NCI-H2107 (cell line): ENCODE results near the gene C14orf180.
"Not testable (repeated sequence)": the region's sequence is repeated elsewhere in the genome, so short reads cannot be mapped to it uniquely, and the experiment has no call there.

Experiments used
- DNase-seq: peaks from one replicate; lab custom pipeline; 2025; lab: John Stamatoyannopoulos, UW

The C14orf180 gene

DNA sequence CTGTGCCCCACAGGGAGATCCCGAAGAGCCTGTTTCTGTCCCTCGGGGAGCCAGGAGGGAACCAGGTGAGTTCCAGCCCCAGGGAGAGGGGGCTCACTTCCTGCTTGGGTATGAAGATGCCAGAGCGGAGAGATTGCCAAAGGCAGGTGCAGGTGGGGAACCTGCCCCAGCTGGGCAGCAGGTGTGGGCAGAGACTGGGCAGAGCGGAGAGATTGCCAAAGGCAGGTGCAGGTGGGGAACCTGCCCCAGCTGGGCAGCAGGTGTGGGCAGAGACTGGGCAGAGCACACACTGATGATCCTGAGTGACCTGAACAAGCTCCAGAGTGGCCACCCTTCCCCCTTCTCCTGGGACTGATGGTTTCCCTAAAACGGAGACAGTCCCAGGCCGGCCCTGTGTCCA lies 375 bp downstream of the C14orf180 start:
- DNase-seq, result not testable (repeated sequence)

DNA sequence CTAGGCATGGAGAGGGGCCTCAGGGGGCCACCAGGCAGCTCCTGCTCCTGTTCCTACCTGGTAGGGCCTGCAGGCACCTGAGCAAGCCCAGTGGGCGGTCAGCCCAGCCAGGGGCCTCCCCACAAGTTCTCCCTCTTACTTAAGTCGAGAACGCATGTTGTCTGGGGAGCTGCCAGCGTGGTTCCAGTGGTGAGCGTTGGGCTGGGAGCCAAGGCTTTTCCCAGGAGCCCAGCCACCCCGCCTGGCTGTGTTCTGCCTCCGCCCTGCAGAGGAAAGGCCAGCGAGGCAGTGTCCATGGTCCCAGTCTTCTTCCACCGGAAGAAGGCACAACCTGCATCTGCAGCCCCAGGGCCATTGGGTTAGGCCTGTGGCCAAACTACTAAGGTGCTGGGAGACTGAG lies 1.4 kb downstream of the C14orf180 start:
- DNase-seq, result peak; percentile 82

DNA sequence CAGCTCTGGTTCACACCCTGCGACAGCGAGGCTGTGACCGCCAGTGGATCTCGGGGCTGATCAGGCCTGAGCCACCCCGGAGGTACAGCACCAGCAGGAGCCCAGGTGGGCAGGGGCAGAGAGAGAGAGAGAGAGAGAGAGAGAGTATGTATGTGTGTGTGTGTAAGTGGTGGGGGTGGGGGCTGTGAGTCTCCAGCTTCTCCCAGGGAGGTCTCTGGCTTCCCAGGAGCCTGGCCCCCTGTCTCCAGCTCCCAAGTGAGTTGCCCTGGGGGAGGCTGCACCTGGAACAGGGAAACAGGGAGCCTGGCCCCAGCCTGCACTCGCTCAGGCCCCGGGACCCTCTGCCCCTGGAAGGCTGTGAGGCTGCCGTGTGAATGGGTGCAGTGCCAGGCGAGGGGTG lies 2.0 kb downstream of the C14orf180 start:
- DNase-seq, result no peak

DNA sequence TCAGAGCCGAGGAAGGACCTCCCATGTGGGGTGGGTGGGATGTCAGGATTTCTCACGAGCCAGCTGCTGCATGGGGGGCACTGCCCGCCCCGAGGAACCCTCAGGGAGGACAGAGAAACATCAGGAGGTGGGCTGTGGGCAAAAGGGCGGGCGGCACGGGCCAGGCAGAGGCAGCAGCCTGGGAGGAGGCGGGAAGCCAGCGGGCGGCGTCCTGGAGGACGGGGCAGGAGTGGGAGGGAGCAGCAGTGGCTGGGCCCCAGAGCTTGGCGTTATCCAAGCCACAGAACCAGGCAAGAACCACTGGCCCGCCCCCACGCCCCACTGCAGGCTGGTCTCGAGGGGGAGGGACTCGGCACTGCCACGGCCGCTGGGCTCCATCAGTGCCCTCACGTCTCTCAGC lies 2.4 kb downstream of the C14orf180 start:
- DNase-seq, result no peak

DNA sequence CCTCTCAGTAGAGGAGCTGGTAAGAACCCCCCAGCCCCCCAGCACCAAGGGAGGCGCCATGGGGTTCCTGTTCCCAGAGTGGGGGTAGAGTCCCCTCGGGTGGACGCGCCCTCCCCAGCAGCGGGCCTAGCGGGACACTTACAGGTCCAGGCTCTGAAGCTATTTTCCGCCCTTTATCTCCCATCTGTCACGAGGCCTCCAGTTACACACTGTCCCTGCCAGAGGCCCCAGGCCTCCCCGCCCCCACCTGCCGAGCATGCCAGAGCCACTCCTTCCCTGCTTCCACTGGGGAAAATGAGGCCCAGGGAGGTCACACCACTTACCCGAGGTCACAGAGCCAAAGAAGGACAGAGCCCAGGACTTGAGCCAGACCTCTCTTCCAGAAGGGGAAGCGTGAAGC lies 3.1 kb downstream of the C14orf180 start:
- no peak for DNase-seq

DNA sequence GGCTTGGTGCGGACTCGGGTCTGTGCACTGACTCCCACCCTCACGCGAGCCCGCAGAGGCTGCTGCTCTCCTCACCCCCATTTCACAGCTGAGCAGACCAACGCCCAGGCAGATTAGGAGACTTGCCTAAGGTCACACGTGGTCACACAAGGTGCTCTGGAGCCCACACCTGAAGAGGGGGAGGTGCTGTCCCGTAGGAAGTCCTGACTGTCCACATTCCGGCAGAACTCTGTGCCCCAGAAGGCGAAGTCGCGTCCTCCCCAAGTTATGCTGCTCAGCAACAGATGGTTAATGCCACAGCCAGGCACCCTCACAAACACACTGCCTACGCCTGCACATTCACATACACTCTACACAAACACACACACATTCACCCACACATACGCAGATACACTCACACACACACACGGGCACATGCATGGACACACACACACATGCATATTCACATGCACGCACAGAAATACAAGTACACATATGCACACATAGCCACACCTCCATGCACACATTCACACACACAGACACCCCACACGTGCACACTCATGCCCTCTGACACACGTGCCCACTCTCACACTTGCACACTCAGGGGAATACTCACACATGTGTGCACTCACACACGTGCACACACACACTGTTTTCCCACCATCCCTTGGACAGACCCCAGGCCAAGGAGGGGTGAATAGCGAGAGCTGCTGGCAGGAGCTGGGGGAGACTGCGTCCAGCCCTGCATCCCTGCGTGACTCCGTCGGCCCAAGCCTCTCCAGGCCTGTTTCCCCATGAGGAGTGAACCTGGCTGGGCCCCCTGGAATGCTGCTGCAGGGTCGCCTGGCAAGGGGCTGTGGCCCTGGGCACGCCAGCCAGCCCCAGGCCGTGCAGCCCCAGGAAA lies 4.1 kb downstream of the C14orf180 start:
- no peak for DNase-seq

DNA sequence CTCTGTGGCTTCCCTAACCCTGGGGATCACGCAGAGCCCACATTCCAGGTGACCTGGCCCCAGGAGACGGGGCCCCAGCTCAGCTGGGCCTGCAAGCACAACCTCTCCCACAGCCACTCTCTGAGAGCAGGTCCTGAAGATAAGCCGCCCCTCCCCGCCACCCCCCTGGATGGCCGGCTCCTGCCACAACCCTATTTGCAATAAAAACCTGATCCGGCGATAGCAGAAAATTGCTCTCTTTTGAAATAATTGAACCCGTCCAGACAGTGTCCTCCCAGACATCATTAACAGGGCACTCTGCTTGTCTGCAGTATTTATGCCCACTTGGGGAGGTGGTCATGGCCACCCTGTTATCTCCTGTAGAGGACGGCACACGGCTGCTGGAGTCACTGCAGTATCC lies 5.0 kb downstream of the C14orf180 start:
- DNase-seq, result no peak

DNA sequence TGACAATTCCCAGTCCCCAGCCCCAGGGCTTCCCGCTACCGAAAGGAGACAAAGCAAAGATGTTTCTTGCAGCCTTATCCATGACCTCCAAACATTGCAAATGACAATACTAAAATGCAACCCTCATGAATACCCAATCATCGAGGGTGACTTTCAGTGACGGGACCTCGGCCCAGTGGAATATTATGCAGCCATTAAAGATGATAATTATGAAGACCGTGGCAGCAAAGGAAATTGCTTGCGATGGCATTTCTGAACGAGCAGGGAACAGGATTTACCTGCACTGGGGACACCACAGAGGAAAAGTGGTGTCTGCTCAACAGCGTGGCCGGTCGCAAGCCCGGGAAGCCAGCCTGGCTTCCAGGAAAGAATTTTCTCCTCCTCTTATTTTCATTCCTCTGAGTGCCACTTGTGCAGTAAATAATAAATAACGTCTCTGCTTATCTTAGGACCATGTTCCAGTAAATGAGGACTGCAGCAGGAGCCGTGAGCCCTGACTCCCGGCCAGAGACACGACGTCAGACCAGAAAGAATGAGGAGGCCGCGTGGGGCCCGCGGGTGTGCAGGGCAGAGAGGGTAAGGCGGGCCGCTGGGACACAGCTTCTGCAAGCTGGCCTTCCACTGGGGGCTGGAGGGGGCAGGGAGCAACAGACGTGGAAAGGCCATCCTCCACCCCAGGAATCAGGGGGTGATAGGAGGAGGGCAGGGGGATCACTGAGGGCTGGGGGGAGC lies 6.6 kb downstream of the C14orf180 start:
- no peak for DNase-seq

DNA sequence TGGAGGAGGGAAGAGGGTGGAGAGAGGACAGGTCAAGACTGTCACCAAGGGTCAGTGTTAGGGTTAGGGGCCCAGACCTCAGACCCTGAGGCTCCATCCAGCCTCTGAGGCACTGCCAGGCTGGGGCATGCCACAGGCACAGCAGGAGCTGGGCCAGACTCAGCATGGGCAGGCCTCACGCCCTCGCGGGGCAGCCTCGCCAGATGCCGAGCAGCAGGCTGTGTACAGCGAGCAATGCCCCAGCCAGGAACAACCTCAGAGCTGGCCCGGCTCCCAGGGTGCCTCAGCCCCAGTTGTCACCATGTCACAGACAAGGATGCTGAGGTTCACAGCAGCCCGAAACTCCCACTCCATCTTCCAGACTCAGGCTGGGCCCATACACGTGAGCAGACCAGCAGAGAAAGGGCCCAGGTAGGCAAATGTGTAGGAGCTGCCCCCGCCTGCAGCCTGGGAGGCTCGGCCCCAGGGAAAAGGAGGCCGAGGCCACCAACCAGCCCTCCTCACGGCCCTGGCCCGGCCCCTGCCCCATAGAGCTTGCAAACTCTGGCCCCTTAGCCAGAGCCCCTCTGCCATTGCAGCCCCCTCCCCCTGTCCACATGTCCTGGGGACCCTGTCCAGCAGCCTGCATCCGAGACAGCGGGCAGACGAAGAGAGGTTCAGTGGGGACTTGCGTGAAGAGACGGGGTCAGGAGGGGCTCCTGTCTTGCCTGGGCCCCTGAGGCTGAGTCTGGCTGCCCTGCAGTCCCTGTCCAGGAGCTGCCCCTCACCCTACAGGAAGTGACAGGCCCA lies 7.5 kb downstream of the C14orf180 start:
- DNase-seq, result no peak

DNA sequence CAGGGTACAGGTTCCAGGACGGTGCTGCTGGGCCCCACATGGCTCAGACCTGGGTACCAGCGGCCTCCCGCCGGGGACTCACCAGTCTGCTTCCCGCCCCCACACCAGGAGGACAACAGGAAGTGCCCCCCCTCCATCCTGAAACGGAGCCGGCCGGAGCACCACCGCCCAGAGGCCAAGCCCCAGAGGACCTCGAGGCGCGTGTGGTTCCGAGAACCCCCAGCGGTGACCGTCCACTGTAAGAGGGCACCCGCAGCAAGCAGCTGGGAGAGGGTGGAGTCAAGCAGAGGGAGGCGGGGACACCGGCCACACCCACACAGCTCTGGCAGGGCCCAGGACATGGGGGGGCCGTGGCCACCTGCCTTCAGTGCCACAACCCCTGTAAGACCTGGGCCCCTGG lies 8.1 kb downstream of the C14orf180 start:
- no peak for DNase-seq

DNA sequence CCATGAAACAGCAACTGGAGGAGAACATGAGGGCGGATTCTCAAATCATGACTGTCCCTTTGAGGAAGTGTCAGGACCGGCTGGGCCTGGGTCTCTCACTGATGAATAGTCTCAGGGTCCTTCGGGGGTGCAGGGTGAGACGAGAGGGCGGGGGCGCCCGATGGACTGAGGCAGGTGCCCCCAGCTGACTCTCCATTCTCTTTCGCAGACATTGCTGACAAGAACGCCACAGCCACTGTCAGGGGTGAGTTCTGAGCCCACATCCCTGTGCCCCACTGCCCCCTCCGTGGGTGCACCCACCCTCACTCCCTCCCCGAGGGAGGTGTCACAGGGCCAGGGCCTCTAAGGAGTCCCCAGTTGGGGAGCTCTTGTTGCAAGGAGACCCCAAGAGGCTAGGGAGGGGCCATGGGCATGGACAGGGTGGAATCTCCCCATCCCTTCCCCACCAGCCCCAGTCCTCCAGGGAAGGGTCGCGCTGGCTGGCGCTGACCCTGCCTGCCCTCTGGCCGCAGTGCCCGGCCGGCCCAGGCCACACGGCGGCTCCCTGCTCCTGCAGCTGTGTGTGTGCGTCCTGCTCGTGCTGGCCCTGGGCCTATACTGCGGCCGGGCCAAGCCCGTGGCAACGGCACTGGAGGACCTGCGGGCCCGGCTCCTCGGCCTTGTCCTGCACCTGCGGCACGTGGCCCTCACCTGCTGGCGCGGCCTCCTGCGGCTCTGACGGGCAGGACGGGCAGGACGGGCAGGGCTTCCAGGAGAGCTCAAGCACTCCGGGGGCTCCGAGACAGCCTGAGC lies 8.7 kb downstream of the C14orf180 start:
- DNase-seq, result no peak

DNA sequence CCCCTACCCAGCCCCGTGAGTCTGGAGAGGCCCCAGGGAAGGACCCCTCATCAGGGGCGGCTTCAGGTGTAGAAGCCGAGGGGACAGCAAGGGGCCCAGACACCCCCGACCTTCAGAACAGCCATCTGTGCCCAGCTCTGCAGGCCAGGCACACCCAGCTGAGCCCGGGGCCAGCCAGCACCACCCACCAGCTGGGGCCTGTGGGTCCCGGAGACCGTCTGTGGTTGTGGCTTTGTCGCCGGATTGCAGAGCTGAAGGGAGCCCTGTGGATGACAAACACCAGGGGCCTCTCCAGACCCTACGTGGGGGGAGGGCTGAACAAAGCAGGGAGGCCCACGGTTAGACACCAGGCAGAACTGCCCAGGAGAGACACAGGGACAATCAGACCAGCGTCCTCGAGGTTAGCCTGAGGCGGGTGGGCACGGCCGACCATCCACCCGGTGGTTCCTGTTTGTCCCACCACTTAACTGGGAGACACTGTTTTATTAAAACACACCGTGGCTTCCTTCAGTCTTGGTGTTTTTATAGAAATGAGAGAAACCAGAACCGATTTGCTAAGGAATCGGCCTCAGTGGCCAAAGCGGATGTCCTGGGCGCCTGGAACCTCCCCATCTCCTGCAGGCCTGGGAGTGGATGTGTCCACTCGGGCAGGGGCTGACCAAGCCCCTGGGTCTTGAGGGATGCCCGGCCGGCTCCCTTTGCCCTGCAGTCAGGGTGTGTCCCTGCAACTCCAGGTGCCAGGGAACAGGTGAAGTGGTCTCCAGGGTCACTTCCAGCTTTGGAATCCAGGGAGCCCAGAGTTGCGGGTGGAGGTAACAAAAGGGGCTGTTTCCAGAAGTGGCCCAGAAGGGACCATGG lies 10.0 kb downstream of the C14orf180 start:
- DNase-seq, result no peak

DNA sequence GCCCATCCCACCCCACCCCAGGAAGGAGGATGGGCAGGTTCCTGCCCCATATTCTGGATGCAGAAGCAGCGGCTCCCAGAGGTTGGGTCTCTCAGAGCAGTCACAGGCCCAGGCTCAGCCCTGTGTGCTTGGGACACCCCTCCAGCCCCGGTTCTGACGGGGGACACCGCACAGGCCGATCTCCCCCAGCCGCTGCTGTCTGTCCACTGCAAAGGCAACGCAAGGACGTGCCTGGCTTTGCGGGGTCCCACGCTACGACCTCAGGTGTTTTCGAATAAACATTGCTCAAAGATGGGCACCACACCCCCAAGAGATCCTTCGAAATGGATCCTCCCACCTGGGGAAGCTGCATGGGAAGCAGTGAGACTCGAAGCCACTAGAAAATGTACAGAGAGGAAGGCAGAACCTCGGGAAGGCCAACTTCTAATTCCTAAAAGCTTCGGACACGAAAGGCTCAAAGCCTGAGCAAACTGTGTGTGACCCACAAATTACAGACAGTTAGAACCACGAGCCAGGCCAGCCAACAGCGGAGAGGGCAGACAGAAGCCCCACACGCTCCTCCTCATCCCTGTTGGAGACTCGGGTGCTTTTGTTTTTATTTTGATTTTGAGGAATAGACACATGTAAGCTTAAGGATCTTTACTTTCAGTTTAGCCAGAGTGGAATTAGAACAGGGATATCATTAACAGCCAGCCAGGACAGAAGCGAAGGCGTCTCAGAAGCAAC lies 10.8 kb downstream of the C14orf180 start:
- no peak for DNase-seq

DNA sequence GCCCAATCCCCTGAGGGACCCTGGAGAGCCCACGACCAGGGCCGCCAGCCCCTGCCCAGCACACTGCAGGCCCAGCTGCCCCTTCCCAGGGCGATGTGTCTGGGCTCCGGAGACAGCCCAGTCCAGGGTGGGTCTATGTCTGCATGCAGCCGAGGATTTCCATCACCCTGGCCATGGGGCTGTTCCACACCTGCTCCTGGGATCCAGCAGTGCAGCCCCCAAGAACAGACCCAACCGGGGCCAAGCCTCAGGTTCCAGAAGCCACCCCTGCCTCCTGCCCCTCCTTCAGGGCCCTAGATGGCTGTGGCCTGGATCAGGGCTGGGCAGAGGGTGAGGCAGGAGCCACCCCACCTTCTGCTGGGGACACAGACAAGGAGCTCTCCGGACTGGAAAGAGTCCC lies 11.5 kb downstream of the C14orf180 start:
- DNase-seq, result no peak

DNA sequence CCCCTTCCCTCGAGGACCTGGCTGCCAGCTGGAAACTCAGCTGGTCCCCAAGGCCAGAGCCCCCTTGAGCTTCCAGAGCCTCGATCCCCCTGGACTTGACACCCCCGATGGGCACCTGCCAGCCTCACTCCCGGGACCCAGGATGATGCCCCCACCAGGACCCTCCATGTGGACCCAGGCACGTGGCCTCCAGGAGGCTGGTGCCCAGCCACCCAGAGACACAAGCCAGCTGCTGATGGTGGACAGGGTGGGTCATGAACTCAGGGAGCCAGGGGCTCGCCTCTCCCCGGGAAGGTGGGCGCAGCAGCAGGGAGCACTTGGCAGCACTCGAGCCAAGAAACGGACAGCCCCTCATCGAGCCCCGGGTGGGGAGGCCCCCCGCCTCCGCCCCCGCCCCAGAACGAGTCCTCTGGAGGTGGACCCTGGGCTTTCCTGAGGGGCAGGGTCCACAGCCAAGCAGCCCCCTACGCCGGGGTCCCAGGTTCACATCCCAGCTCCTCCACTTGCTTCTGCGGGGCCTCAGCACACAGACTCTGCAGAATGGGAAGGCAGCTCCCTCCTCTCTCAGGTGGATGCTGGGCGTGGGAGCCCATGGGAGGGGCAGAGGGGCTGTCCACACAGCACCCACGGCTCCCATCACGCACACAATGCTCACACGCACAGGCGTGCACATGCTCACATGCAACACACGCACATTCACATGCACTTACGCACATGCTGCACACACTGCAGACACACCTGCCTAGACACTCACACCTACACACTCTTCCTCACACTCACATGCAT lies 12.1 kb downstream of the C14orf180 start:
- DNase-seq, result no peak

DNA sequence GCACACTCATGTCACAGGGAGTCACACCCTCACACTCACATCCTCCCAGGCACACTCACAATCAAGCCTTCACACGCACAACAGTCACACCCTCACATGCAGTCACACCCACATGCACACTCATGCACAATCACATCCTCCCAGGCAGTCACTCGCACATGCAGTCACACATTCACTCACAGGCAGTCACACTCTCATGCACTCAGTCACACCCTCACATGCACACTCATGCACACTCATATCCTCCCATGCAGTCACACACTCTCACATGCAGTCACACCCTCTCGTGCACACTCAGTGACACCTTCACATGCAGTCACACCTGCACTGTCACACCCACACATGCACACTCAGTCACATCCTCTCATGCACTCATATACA lies 12.7 kb downstream of the C14orf180 start:
- no peak for DNase-seq

DNA sequence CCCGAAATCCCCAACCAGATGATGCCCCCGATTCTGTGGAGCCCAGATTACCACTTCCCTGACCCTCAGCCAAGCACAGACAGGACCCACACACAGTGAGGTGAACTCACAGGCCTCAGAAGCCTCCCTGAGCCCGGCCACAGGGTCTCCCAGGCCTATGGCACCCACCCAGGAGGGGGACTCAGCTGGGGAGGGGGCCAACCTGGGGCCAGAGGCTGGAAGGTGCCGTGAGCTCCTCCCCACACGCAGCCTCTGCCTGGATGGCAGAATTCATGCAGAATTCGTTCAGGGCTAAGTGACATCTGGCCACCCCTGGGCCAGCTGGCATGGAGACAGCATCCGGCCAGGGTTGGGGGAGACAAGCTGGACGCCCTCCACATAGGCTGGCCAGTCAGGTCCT lies 13.2 kb downstream of the C14orf180 start:
- no peak for DNase-seq

DNA sequence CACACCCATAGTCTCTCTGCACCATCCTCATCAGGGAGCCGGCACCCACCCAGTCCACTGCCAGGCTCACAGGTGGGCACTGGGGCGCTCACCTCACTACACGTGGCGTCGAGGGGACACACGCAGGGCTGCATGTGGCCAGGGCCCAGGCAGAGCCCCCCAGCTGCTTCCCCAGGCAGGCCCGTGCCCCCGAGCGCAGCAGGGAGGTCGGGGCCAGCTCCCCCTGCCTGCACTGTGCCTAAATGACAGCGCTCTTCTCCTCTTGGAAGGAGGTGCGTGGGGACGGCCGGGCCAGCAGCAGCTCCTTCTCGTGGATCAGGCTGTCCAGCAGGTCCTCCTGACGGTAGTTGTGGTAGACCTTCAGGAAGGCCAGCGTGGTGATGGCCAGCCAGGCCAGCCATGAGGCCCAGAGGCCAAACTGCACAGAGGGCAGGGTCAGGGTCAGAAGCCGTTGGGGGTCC lies 13.7 kb downstream of the C14orf180 start:
- DNase-seq, result no peak

DNA sequence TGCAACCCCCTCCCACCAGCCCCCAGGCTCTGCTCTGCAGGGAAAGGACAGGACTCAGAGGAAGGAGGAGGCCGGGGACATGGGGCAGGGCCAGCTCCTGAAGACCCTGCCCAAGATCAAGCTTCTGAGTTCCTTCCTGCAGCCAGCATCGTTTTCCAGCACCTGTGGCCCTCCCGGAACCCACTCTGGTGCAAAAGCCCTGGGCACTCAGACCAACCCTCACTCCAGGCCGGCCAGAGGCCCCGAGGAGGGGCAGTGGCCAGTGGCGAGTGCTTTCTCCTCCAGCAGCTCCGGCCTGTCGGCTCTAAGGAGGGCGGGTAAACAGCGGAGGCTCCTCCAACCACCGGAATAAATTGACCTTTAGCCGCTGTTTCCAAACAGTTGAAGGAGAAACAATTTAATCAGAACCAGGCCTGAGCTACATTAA lies 14.2 kb downstream of the C14orf180 start:
- DNase-seq, result no peak
